Uterus (tissue), 2 donors: ENCODE results near the gene C17orf114.

ENCODE experiments used
- CTCF ChIP-seq, 4 experiments: fragments of 200-600 bp in 2 of 4; fragments of 450-650 bp in 2 of 4; sonication (generic) in 2 of 4; IDR thresholded peaks; one replicate each; pipeline ENCODE4 v1.5.1; 2016 to 2019; ENCODE audit warnings: antibody characterized with exemption in 4 of 4, mild to moderate bottlenecking in 2 of 4, moderate library complexity in 1 of 4
- POLR2A ChIP-seq, 2 donors: fragments of 450-650 bp; IDR thresholded peaks; one replicate each; pipeline ENCODE4 v1.6.1; 2016; ENCODE audit warnings: antibody characterized with exemption in 2 of 2, mild to moderate bottlenecking in 1 of 2, moderate library complexity in 1 of 2

- TF ChIP-seq CTCF (IDR thresholded peaks at IDR 0.05) = no peak
- TF ChIP-seq POLR2A (IDR thresholded peaks at IDR 0.05) = no peak
Measured at GRCh38 chr17:4808378-4808767, 6.2 kb upstream of the C17orf114 start.
